ENCODE data around the gene PEX11B.

Gene PEX11B

GRCh38 chr1:145959957-145960467, 41.5 kb upstream of the PEX11B start:
- Histone ChIP-seq H3K4me1 (ENCODE audit: control insufficient read depth, insufficient read depth, low read length) (peaks cover 64% of the 10 kb centered on the region), H3K27me3 (replicated peaks; ENCODE audit: control insufficient read depth, insufficient read depth, low read length) (no peaks in the 10 kb centered on the region), H3K4me3 (ENCODE audit: low read length) (peak overlapping the region; percentile 86), H3K9me3 (ENCODE audit: control insufficient read depth, low read length) (no peaks in the 10 kb centered on the region), H3K36me3 (ENCODE audit: control insufficient read depth, insufficient read depth, low read length, severe bottlenecking) (no peaks in the 10 kb centered on the region), H3K9ac (ENCODE audit: low read length) (peak overlapping the region; percentile 87)
- no peak for DNase-seq (ENCODE audit: low read depth)

GRCh38 chr1:145959333-145959732, 40.8 kb upstream of the PEX11B start:
- no peaks in the 10 kb centered on the region for H3K36me3 ChIP-seq (ENCODE audit: control insufficient read depth, insufficient read depth, low read length, severe bottlenecking)
- no peaks in the 10 kb centered on the region for H3K9me3 ChIP-seq (ENCODE audit: control insufficient read depth, low read length)
- no peak overlapping the region for H3K9ac ChIP-seq (ENCODE audit: low read length)
- DNase-seq (ENCODE audit: low read depth): no peak
- H3K27me3 ChIP-seq (replicated peaks; ENCODE audit: control insufficient read depth, insufficient read depth, low read length): no peaks in the 10 kb centered on the region
- peaks cover 69% of the 10 kb centered on the region for H3K4me1 ChIP-seq (ENCODE audit: control insufficient read depth, insufficient read depth, low read length)
- H3K4me3 ChIP-seq (ENCODE audit: low read length): no peak overlapping the region

GRCh38 chr1:145958734-145959133, 40.2 kb upstream of the PEX11B start:
- no peak for DNase-seq (ENCODE audit: low read depth)
- no peak overlapping the region for H3K4me3 ChIP-seq (ENCODE audit: low read length)
- no peaks in the 10 kb centered on the region for H3K9me3 ChIP-seq (ENCODE audit: control insufficient read depth, low read length)
- no peaks in the 10 kb centered on the region for H3K27me3 ChIP-seq (replicated peaks; ENCODE audit: control insufficient read depth, insufficient read depth, low read length)
- H3K4me1 ChIP-seq (ENCODE audit: control insufficient read depth, insufficient read depth, low read length): peaks cover 69% of the 10 kb centered on the region
- no peaks in the 10 kb centered on the region for H3K36me3 ChIP-seq (ENCODE audit: control insufficient read depth, insufficient read depth, low read length, severe bottlenecking)
- peak overlapping the region; percentile 91 for H3K9ac ChIP-seq (ENCODE audit: low read length)

- no peaks in the 10 kb centered on the region for H3K27me3 ChIP-seq (replicated peaks; ENCODE audit: control insufficient read depth, insufficient read depth, low read length)
- peak within 1 kb of the TSS; percentile 91 for H3K9ac ChIP-seq (ENCODE audit: low read length)
- no peaks in the 10 kb centered on the region for H3K36me3 ChIP-seq (ENCODE audit: control insufficient read depth, insufficient read depth, low read length, severe bottlenecking)
- H3K4me1 ChIP-seq (ENCODE audit: control insufficient read depth, insufficient read depth, low read length): peaks cover 61% of the 10 kb centered on the region
- H3K4me3 ChIP-seq (ENCODE audit: low read length): peak within 1 kb of the TSS; percentile 91
- DNase-seq (ENCODE audit: low read depth): peak; percentile 99
- H3K9me3 ChIP-seq (ENCODE audit: control insufficient read depth, low read length): no peaks in the 10 kb centered on the region
Observed at GRCh38 chr1:145957443-145958319, 39.2 kb upstream of the PEX11B start, which contains the start of gene LIX1L. Gene LIX1L (minus strand): TSS chr1:145958017. CDS start chr1:145957927, 90 bp downstream.

- peak overlapping the region; percentile 91 for H3K4me3 ChIP-seq (ENCODE audit: low read length)
- DNase-seq (ENCODE audit: low read depth): peak; percentile 72
- peaks cover 55% of the 10 kb centered on the region for H3K4me1 ChIP-seq (ENCODE audit: control insufficient read depth, insufficient read depth, low read length)
Observed at GRCh38 chr1:145956781-145957442, 38.4 kb upstream of the PEX11B start.

GRCh38 chr1:145956361-145956760, 37.8 kb upstream of the PEX11B start:
- peak overlapping the region; percentile 91 for H3K9ac ChIP-seq (ENCODE audit: low read length)
- H3K4me1 ChIP-seq (ENCODE audit: control insufficient read depth, insufficient read depth, low read length): peaks cover 50% of the 10 kb centered on the region
- H3K27me3 ChIP-seq (replicated peaks; ENCODE audit: control insufficient read depth, insufficient read depth, low read length): no peaks in the 10 kb centered on the region
- H3K4me3 ChIP-seq (ENCODE audit: low read length): peak overlapping the region; percentile 91
- H3K36me3 ChIP-seq (ENCODE audit: control insufficient read depth, insufficient read depth, low read length, severe bottlenecking): peaks cover 3% of the 10 kb centered on the region
- no peaks in the 10 kb centered on the region for H3K9me3 ChIP-seq (ENCODE audit: control insufficient read depth, low read length)
- no peak for DNase-seq (ENCODE audit: low read depth)

More at GRCh38 chr1:145956781-145957442, 38.4 kb upstream of the PEX11B start:
- H3K9ac ChIP-seq (ENCODE audit: low read length): peak overlapping the region; percentile 91
- H3K27me3 ChIP-seq (replicated peaks; ENCODE audit: control insufficient read depth, insufficient read depth, low read length): no peaks in the 10 kb centered on the region
- H3K9me3 ChIP-seq (ENCODE audit: control insufficient read depth, low read length): no peaks in the 10 kb centered on the region
- H3K36me3 ChIP-seq (ENCODE audit: control insufficient read depth, insufficient read depth, low read length, severe bottlenecking): peaks cover under 1% of the 10 kb centered on the region

- Histone ChIP-seq H3K4me3 (ENCODE audit: low read length) (peak overlapping the region; percentile 91), H3K36me3 (ENCODE audit: control insufficient read depth, insufficient read depth, low read length, severe bottlenecking) (peaks cover 3% of the 10 kb centered on the region), H3K27me3 (replicated peaks; ENCODE audit: control insufficient read depth, insufficient read depth, low read length) (no peaks in the 10 kb centered on the region), H3K4me1 (ENCODE audit: control insufficient read depth, insufficient read depth, low read length) (peaks cover 43% of the 10 kb centered on the region), H3K9ac (ENCODE audit: low read length) (peak overlapping the region; percentile 8), H3K9me3 (ENCODE audit: control insufficient read depth, low read length) (no peaks in the 10 kb centered on the region)
- DNase-seq (ENCODE audit: low read depth): peak; percentile 67
Observed at GRCh38 chr1:145955436-145955835, 36.9 kb upstream of the PEX11B start.

GRCh38 chr1:145953861-145954260, 35.3 kb upstream of the PEX11B start:
- Histone ChIP-seq H3K27me3 (replicated peaks; ENCODE audit: control insufficient read depth, insufficient read depth, low read length) (no peaks in the 10 kb centered on the region), H3K4me3 (ENCODE audit: low read length) (no peak overlapping the region), H3K9ac (ENCODE audit: low read length) (no peak overlapping the region), H3K9me3 (ENCODE audit: control insufficient read depth, low read length) (no peaks in the 10 kb centered on the region), H3K36me3 (ENCODE audit: control insufficient read depth, insufficient read depth, low read length, severe bottlenecking) (peaks cover 3% of the 10 kb centered on the region), H3K4me1 (ENCODE audit: control insufficient read depth, insufficient read depth, low read length) (peaks cover 43% of the 10 kb centered on the region)
- DNase-seq (ENCODE audit: low read depth): no peak

- H3K9ac ChIP-seq (ENCODE audit: low read length): no peak overlapping the region
- H3K9me3 ChIP-seq (ENCODE audit: control insufficient read depth, low read length): no peaks in the 10 kb centered on the region
- no peak overlapping the region for H3K4me3 ChIP-seq (ENCODE audit: low read length)
- H3K4me1 ChIP-seq (ENCODE audit: control insufficient read depth, insufficient read depth, low read length): peaks cover 37% of the 10 kb centered on the region
- H3K36me3 ChIP-seq (ENCODE audit: control insufficient read depth, insufficient read depth, low read length, severe bottlenecking): peaks cover 3% of the 10 kb centered on the region
- H3K27me3 ChIP-seq (replicated peaks; ENCODE audit: control insufficient read depth, insufficient read depth, low read length): no peaks in the 10 kb centered on the region
- DNase-seq (ENCODE audit: low read depth): no peak
Observed at GRCh38 chr1:145952903-145953302, 34.4 kb upstream of the PEX11B start.

- H3K27me3 ChIP-seq (replicated peaks; ENCODE audit: control insufficient read depth, insufficient read depth, low read length): no peaks in the 10 kb centered on the region
- no peak overlapping the region for H3K4me3 ChIP-seq (ENCODE audit: low read length)
- H3K9me3 ChIP-seq (ENCODE audit: control insufficient read depth, low read length): no peaks in the 10 kb centered on the region
- H3K4me1 ChIP-seq (ENCODE audit: control insufficient read depth, insufficient read depth, low read length): peaks cover 30% of the 10 kb centered on the region
- H3K9ac ChIP-seq (ENCODE audit: low read length): no peak overlapping the region
- peaks cover 12% of the 10 kb centered on the region for H3K36me3 ChIP-seq (ENCODE audit: control insufficient read depth, insufficient read depth, low read length, severe bottlenecking)
- DNase-seq (ENCODE audit: low read depth): no peak
Observed at GRCh38 chr1:145951526-145951925, 33.0 kb upstream of the PEX11B start.

GRCh38 chr1:145949219-145949618, 30.7 kb upstream of the PEX11B start:
- Histone ChIP-seq H3K36me3 (ENCODE audit: control insufficient read depth, insufficient read depth, low read length, severe bottlenecking) (peaks cover 15% of the 10 kb centered on the region), H3K27me3 (replicated peaks; ENCODE audit: control insufficient read depth, insufficient read depth, low read length) (no peaks in the 10 kb centered on the region), H3K4me3 (ENCODE audit: low read length) (no peak overlapping the region), H3K9me3 (ENCODE audit: control insufficient read depth, low read length) (no peaks in the 10 kb centered on the region), H3K9ac (ENCODE audit: low read length) (no peak overlapping the region), H3K4me1 (ENCODE audit: control insufficient read depth, insufficient read depth, low read length) (peaks cover 7% of the 10 kb centered on the region)
- DNase-seq (ENCODE audit: low read depth): peak; percentile 49
